ENCODE results near the gene ADCY6. TPM values are rescaled to one million over a fixed set of nuclear protein-coding genes. Genes with fewer than 3 reads are reported as not detected.

Gene ADCY6
- total RNA-seq, 1 donor: 30.3 TPM

GRCh38 chr12:48810903-48811431 is 22.1 kb upstream of the ADCY6 start:
- H3K4me3 ChIP-seq (ENCODE audit: low read depth, low read length): no peak overlapping the region
- TF ChIP-seq CTCF (IDR thresholded peaks at IDR 0.05; ENCODE audit: insufficient read depth, low read length): no peak
- peak; percentile 78 for DNase-seq (ENCODE audit: low read depth)

GRCh38 chr12:48807981-48808380 is 19.1 kb upstream of the ADCY6 start:
- DNase-seq (ENCODE audit: low read depth): no peak
- no peak for TF ChIP-seq CTCF (IDR thresholded peaks at IDR 0.05; ENCODE audit: insufficient read depth, low read length)
- H3K4me3 ChIP-seq (ENCODE audit: low read depth, low read length): no peak overlapping the region

GRCh38 chr12:48803675-48804074 is 14.8 kb upstream of the ADCY6 start:
- TF ChIP-seq CTCF (IDR thresholded peaks at IDR 0.05; ENCODE audit: insufficient read depth, low read length): no peak
- H3K4me3 ChIP-seq (ENCODE audit: low read depth, low read length): no peak overlapping the region
- no peak for DNase-seq (ENCODE audit: low read depth)

GRCh38 chr12:48800971-48801370 is 12.1 kb upstream of the ADCY6 start:
- TF ChIP-seq CTCF (IDR thresholded peaks at IDR 0.05; ENCODE audit: insufficient read depth, low read length): no peak
- no peak overlapping the region for H3K4me3 ChIP-seq (ENCODE audit: low read depth, low read length)
- no peak for DNase-seq (ENCODE audit: low read depth)

GRCh38 chr12:48800457-48800856 is 11.6 kb upstream of the ADCY6 start:
- no peak overlapping the region for H3K4me3 ChIP-seq (ENCODE audit: low read depth, low read length)
- TF ChIP-seq CTCF (IDR thresholded peaks at IDR 0.05; ENCODE audit: insufficient read depth, low read length): no peak
- no peak for DNase-seq (ENCODE audit: low read depth)

- DNase-seq (ENCODE audit: low read depth): no peak
- TF ChIP-seq CTCF (IDR thresholded peaks at IDR 0.05; ENCODE audit: insufficient read depth, low read length): no peak
- H3K4me3 ChIP-seq (ENCODE audit: low read depth, low read length): no peak overlapping the region
Measured at GRCh38 chr12:48796976-48797375, 8.1 kb upstream of the ADCY6 start.
